Endothelial cell of hepatic sinusoid (primary cell): ENCODE measurements around the gene CYP1A2.
"Not testable (repeated sequence)": the region's sequence is repeated elsewhere in the genome, so short reads cannot be mapped to it uniquely, and the experiment has no call there.

Experiments used
- in situ Hi-C: cut with HindIII; loops from 2 replicates; pipeline ENCODE4 v1.10.0; 2017; ENCODE audit warnings: low sequenced_read_pairs

Gene CYP1A2

DNA sequence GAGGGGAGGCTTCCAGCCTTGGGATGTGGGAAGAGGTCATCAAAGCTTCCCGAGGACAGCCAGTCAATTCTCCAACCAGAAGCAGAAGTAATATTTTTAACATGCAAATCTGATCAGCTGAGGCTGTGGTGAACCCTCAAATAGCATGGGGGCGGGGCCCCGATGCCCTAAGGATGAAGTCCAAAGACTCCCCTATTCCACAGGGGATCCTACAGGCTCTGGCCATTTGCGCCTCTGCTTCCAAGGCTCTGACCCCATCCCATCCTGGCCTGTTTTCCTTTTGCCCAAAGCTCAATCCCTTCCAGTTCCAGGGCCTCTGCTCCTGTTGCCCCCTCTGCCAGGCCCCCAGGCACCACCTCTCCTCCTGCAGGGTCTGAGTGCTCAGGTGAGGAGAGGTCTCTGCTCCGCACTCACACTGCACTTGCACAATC is 26.5 kb downstream of the CYP1A2 start:
- in situ Hi-C loops, result loop anchor here (5.0 kb wide), 1 partner anchor 77 kb away; no protein-coding TSS in a partner anchor

- in situ Hi-C loops, result loop anchor here (5.0 kb wide), 1 partner anchor 76 kb away; no protein-coding TSS in a partner anchor
Observed at GRCh38 chr15:74775894-74776293, 27.2 kb downstream of the CYP1A2 start.

DNA sequence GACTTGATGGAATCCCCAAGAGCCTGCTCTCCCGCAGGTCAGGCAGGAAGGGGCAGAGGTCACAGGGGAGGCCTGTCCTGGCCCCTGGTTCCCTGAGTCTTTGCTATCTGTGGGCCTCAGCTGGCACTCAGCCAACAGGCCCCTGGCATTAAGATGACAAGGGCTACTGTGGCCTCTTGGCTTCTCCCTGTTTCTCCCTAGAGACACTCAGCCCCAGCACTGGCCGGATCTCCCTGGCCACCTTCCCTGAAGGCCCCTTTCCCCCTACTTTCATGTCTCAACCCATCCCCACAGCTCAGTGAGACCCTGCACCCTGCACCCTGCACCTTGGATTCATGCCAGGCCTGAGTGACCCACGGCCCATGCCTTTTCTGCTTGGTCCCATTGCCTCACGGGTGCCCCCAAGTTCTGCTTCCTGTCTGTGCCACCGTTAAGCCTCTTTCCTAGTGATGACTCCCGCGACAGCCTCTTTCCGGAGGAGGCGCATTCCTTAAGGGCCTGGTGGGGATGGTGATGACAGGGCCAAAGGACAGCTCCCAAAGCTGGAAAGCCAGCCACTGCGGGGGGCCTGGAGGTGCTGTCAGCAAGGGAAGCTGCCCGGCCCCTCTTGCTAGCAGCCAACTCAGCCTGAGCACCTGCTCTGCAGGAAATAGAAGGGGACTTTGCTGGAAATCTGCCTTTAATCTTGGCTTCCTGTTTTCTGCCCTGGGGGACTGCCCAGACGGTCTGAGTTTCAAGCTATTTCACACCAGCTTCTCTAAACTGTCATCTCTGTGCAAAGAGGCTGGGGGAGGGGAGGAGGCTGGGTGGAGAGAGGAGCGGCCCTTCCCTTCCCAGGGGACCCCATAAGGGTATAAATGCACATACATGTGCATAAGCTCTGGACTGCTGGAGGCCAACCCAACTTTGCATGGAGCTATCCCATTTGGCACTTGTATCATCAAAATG is 28.4 kb downstream of the CYP1A2 start:
- in situ Hi-C loops, result loop anchor here (5.0 kb wide), 1 partner anchor 75 kb away; no protein-coding TSS in a partner anchor

- in situ Hi-C loops, result loop anchor here (5.0 kb wide), 1 partner anchor 74 kb away; no protein-coding TSS in a partner anchor
Observed at GRCh38 chr15:74777769-74778598, 29.3 kb downstream of the CYP1A2 start.

GRCh38 chr15:74778599-74778970 is 29.9 kb downstream of the CYP1A2 start:
- in situ Hi-C loops, result loop anchor here (5.0 kb wide), 1 partner anchor 74 kb away; no protein-coding TSS in a partner anchor

DNA sequence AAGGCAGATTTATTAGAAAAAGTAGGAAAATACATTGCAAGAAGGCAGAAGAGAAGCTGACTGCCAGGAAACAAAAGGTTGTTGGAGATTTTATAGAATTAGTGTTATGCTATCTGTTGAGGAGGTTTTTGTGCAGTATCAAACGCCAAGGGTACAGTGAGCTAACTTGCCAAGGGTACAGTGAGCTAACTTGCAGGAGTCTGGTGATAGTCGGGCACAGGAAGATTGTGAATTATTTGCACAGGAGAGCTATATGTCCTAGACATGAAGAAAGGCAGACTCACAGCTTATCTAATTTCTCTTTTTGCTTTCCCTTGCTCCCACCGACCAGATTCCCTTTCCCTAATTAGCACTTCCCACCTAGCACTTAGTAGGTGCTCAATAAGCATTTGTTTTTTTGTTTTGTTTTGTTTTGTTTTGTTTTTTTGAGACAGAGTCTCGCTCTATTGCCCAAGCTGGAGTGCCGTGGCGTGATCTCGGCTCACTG is 30.6 kb downstream of the CYP1A2 start:
- in situ Hi-C loops, result loop anchor here (5.0 kb wide), 1 partner anchor 73 kb away; no protein-coding TSS in a partner anchor

- in situ Hi-C loops, result no loop called here
Observed at GRCh38 chr15:74780523-74781430, 32.1 kb downstream of the CYP1A2 start.

DNA sequence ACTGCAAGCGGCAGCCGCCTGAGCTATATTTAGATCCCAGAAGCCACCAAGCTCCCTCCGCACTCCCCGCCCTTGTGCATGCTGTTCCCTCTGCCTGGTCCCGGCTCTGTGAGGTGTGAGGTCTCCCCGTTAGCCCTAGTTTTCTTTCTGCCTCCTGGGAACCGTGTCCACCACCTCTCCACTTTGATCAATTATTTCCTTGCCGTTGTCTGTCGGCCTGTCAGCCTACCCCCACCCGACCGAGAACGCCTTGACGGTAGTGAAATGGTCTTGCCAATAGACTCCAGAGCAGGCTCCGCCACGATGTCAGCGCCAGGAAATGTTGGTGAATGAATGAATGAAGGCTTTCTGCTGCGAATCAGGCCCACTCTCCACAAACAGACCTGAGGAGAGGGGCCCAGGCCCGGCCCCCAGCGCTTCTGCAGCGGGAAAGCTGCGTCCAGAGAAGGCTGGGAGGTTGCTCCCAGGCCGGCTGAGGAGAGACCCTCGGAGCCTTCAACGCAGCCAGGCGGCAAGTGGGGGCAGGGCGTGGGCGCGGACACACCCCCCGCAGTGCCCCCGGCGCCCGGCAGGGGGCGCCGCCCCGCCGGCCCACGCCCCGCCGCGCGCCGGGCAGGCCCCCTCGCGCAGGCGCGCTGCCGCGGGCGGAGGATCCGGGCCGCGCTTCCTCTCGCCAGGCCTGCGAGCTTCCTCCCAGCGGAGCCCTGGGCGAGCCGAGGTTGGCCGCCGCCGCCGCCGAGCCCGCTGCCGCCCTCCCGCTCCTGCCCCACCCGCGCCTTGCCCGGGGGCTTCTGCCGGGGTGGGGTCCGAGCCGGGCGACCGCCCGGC is 33.0 kb downstream of the CYP1A2 start, which contains the start of gene CSK:
TSS of gene CSK (plus strand) at position 650 of the 828 bp plus-strand sequence. CDS start 16,218 bp downstream, outside the sequence.
- in situ Hi-C loops, result no loop called here

DNA sequence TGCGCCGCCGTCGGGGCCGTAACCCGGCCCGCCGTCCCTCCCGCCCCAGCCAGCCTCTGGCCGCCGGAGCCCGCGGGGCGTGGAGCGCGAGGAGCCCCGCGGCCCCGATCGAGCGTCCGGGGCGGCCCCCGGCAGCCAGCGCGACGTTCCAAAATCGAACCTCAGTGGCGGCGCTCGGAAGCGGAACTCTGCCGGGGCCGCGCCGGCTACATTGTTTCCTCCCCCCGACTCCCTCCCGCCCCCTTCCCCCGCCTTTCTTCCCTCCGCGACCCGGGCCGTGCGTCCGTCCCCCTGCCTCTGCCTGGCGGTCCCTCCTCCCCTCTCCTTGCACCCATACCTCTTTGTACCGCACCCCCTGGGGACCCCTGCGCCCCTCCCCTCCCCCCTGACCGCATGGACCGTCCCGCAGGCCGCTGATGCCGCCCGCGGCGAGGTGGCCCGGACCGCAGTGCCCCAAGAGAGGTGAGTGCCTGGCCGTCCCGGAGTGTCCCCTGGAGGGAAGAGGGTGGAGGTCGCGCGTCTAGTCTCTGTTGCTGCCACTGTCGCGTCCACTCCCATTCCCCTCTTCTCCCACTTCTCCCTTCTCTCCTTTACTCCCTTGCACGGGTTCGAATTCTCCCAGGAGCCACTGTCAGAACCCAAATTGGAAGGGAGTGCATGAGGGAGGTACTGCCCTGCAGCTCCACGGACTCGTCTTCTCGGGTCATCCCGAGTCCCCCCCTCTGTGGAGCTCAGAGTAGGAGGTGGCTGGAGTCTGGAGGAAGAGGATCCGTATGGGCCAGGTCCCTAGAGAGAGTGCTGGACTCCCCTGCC is 33.8 kb downstream of the CYP1A2 start:
- in situ Hi-C loops, result no loop called here

DNA sequence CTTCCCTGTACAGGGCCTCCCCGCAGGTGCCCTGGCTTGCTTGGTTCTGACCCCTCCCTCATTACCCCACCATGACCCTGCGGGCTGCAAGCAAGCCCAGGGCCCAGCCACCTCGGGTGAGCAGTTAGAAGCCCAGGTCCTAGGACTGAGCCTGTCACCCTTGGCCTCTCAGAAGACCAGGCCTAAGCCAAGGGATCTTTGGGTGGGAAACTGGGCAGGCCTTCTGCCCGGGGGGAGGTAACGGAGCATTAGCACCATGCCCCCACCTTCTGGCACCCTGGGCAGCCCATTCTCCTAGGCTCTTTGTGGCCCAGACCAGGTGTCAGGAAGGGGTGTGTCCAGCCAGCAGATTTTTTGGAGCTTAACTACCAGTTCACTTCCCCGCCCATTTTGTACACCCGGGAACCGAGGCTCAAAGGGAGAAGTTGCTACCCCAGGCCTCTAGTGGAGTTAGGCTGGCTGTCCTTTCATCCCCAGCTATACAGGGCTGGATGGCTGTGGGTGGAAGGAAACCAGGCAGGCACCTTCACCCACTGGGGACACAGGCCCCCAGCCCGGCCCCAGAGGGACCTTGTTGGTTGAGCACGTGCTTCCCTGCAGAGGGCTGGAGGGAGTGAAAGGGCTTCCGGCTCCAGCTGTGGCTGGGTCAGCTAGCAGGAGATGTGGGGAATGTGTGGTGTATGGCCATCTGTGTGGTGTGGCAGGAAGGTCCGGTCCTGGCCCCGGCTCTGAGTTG is 34.6 kb downstream of the CYP1A2 start:
- in situ Hi-C loops, result no loop called here

DNA sequence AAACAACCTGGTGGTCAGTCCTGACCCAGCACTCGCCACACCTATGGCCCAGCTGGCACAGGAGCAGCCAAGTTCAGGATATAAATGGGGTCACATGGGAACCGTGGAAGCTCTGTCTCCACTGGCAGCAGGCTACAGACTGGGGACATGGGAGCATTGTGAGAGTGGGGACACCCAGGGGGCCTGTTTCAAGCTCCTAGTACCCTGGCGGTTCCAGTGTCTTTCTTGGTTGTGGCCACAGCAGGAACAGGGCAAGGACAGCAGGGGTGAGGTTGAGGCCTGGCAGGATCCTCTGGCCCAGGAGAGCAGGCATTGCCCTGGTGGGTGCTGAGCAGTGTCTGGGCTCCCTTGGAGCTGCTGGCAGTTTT is 35.1 kb downstream of the CYP1A2 start:
- in situ Hi-C loops, result no loop called here

GRCh38 chr15:74784426-74785193 is 36.0 kb downstream of the CYP1A2 start:
- in situ Hi-C loops, result no loop called here

GRCh38 chr15:74785194-74786032 is 36.8 kb downstream of the CYP1A2 start:
- in situ Hi-C loops, result no loop called here

DNA sequence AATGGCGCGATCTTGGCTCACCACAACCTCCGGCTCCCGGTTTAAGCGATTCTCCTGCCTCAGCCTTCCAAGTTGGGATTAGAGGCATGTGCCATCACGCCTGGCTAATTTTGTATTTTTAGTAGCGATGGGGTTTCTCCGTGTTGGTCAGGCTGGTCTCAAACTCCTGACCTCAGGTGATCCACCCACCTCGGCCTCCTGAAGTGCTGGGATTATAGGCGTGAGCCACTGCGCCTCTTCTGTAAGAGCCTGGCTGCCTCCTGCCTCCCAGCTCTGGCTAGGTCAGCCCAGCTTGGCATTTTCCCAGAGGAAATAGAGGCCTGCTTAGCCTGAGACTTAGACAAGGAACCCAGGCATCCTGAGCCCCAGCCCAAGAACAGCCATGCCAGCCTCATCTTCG is 37.4 kb downstream of the CYP1A2 start:
- in situ Hi-C loops, result not testable (repeated sequence)

DNA sequence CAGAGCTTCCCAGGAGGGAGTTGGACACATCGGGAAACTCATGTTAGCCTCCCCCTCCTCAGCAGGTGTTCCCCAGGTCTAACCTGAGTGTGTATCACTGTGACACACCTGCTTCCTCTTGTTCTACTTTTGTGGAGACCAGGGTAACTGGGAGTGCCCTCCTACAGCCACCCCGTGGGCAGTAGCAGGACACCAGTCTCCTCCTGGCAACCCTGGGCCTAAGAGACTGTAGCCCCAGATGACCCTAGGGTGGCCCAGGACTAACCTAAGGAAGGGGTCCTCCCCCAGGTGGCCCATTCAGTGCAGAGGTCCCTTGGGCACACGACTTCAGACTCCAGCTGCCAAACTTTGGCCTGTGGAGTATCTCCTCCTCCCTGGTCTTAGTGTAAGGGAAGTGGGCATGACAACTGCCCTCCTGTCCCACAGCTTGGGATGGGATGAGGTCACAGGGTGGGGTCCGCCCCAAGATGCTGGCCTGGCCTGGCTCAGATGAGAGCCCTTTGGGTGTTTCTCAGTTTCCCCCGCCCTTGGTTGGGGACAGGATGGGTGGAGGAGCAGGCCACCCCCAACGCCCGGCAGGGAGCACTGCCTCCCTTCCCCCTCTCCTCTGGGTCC is 38.0 kb downstream of the CYP1A2 start:
- in situ Hi-C loops, result no loop called here
